ENCODE data around the gene CAND1. TPM values are rescaled to one million over a fixed set of nuclear protein-coding genes. Genes with fewer than 3 reads are reported as not detected.

Gene CAND1
- total and polyA plus RNA-seq, 7 donors: 9.1 to 48.6 (median 27.9) TPM

GRCh38 chr12:67322580-67322979, 53.4 kb downstream of the CAND1 start:
- H3K27ac ChIP-seq: no peak overlapping the region
- H3K36me3 ChIP-seq (ENCODE audit: insufficient read depth in 1 of 2, low read depth in 1 of 2): peaks cover 0 to 26% of the 10 kb centered on the region in 2 donors
- no peaks in the 10 kb centered on the region for H3K9me3 ChIP-seq
- no peak for TF ChIP-seq CTCF (IDR thresholded peaks at IDR 0.05)
- H3K4me3 ChIP-seq: no peak overlapping the region
- intact Hi-C loops (cut with DNase I): no loop called here
- H3K27me3 ChIP-seq (ENCODE audit: insufficient read depth in 3 of 3, low read length in 2 of 3): no peaks in the 10 kb centered on the region
- ATAC-seq: no peak
- H3K4me1 ChIP-seq: peaks cover 15% of the 10 kb centered on the region
- WGBS, 3 donors: 92 to 97% (median 92%) methylated on average over 12 of the region's 12 CpGs
- DNase-seq: peak in 1 of 2 donors; percentile 42

- H3K4me1 ChIP-seq: peaks cover 19% of the 10 kb centered on the region
- H3K27ac ChIP-seq: no peak overlapping the region
- no peaks in the 10 kb centered on the region for H3K9me3 ChIP-seq
- no peaks in the 10 kb centered on the region for H3K27me3 ChIP-seq (ENCODE audit: insufficient read depth in 3 of 3, low read length in 2 of 3)
- WGBS, 3 donors: 91 to 96% (median 91%) methylated on average over 3 of the region's 3 CpGs
- H3K4me3 ChIP-seq: no peak overlapping the region
- TF ChIP-seq CTCF (IDR thresholded peaks at IDR 0.05): no peak
- intact Hi-C loops (cut with DNase I): no loop called here
- DNase-seq: no peak
- peaks cover 0 to 26% of the 10 kb centered on the region in 2 donors for H3K36me3 ChIP-seq (ENCODE audit: insufficient read depth in 1 of 2, low read depth in 1 of 2)
- ATAC-seq: no peak
Measured at GRCh38 chr12:67323007-67323406, 53.8 kb downstream of the CAND1 start.

- Histone ChIP-seq H3K4me3 (no peak overlapping the region), H3K4me1 (peaks cover 12% of the 10 kb centered on the region), H3K27ac (peak overlapping the region; percentile 75), H3K36me3 (ENCODE audit: insufficient read depth in 1 of 2, low read depth in 1 of 2) (peaks cover 0 to 9% of the 10 kb centered on the region in 2 donors), H3K9me3 (no peaks in the 10 kb centered on the region), H3K27me3 (ENCODE audit: insufficient read depth in 3 of 3, low read length in 2 of 3) (no peaks in the 10 kb centered on the region)
- no peak for DNase-seq
- intact Hi-C loops (cut with DNase I): no loop called here
- no peak for ATAC-seq
- TF ChIP-seq CTCF (IDR thresholded peaks at IDR 0.05): no peak
Measured at GRCh38 chr12:67326637-67327036, 57.5 kb downstream of the CAND1 start.

- peaks cover 12% of the 10 kb centered on the region for H3K4me1 ChIP-seq
- H3K4me3 ChIP-seq: no peak overlapping the region
- ATAC-seq (peak; percentile 84 to 91 (median 88)), DNase-seq (no peak)
- H3K27ac ChIP-seq: peak overlapping the region; percentile 75
- no peak for TF ChIP-seq CTCF (IDR thresholded peaks at IDR 0.05)
- 18 to 42% (median 22%) methylated on average over 2 of the region's 2 CpGs for WGBS, 3 donors
- intact Hi-C loops (cut with DNase I): no loop called here
- no peaks in the 10 kb centered on the region for H3K27me3 ChIP-seq (ENCODE audit: insufficient read depth in 3 of 3, low read length in 2 of 3)
- peaks cover 0 to under 1% of the 10 kb centered on the region in 2 donors for H3K36me3 ChIP-seq (ENCODE audit: insufficient read depth in 1 of 2, low read depth in 1 of 2)
- H3K9me3 ChIP-seq: no peaks in the 10 kb centered on the region
Measured at GRCh38 chr12:67327466-67327865, 58.3 kb downstream of the CAND1 start.

GRCh38 chr12:67331123-67331522, 62.0 kb downstream of the CAND1 start:
- no peak overlapping the region for H3K4me3 ChIP-seq
- H3K27me3 ChIP-seq (ENCODE audit: insufficient read depth in 3 of 3, low read length in 2 of 3): no peaks in the 10 kb centered on the region
- H3K36me3 ChIP-seq (ENCODE audit: insufficient read depth in 1 of 2, low read depth in 1 of 2): no peaks in the 10 kb centered on the region
- no peak for ATAC-seq
- no peak for TF ChIP-seq CTCF (IDR thresholded peaks at IDR 0.05)
- peaks cover 12% of the 10 kb centered on the region for H3K4me1 ChIP-seq
- WGBS, 3 donors: 78 to 100% (median 87%) methylated on average over 1 of the region's 1 CpG
- intact Hi-C loops (cut with DNase I): no loop called here
- no peak for DNase-seq
- H3K27ac ChIP-seq: no peak overlapping the region
- no peaks in the 10 kb centered on the region for H3K9me3 ChIP-seq

All from psoas muscle (tissue), 8 donors.